Smooth muscle cell (in vitro differentiated cells): ENCODE measurements around the gene BRF1. TPM values are rescaled to one million over a fixed set of nuclear protein-coding genes. Genes with fewer than 3 reads are reported as not detected.

Experiments used
- DNase-seq: peaks from one replicate; lab custom pipeline; 2025; ENCODE audit not compliant: unreplicated experiment; lab: John Stamatoyannopoulos, UW
- H2AFZ ChIP-seq: fragments of 200-600 bp; sonication (generic); 2 replicates; pipeline ENCODE4 v1.6.0; 2016; ENCODE audit warnings: antibody characterized with exemption, low read depth, mild to moderate bottlenecking
- H3F3A ChIP-seq: fragments of 200-600 bp; sonication (generic); 2 replicates; pipeline ENCODE4 v1.6.0; 2017; ENCODE audit warnings: antibody characterized with exemption, low read depth
- H3K27ac ChIP-seq: fragments of 200-600 bp; sonication (generic); 2 replicates; pipeline ENCODE4 v1.5.1; 2016; ENCODE audit warnings: low read depth, mild to moderate bottlenecking
- H3K27me3 ChIP-seq: fragments of 200-600 bp; sonication (generic); 2 replicates; pipeline ENCODE4 v1.6.1; 2016; ENCODE audit warnings: low read depth, mild to moderate bottlenecking
- H3K36me3 ChIP-seq: fragments of 200-600 bp; sonication (generic); 2 replicates; pipeline ENCODE4 v1.5.1; 2016; ENCODE audit warnings: low read depth
- H3K4me1 ChIP-seq: fragments of 200-600 bp; sonication (generic); 2 replicates; pipeline ENCODE4 v1.5.1; 2016; ENCODE audit warnings: low read depth
- H3K4me2 ChIP-seq: fragments of 200-600 bp; sonication (generic); 2 replicates; pipeline ENCODE4 v1.6.0; 2016; ENCODE audit warnings: mild to moderate bottlenecking
- H3K4me3 ChIP-seq: fragments of 200-600 bp; sonication (generic); 2 replicates; pipeline ENCODE4 v1.5.1; 2016; ENCODE audit warnings: mild to moderate bottlenecking
- H3K79me2 ChIP-seq: fragments of 200-600 bp; sonication (generic); 2 replicates; pipeline ENCODE4 v1.6.0; 2016; ENCODE audit warnings: low read depth, mild to moderate bottlenecking
- H3K9ac ChIP-seq: fragments of 200-600 bp; sonication (generic); 2 replicates; pipeline ENCODE4 v1.6.0; 2016; ENCODE audit warnings: low read depth
- H3K9me3 ChIP-seq: fragments of 200-600 bp; sonication (generic); replicated peaks from 2 replicates; pipeline ENCODE4 v1.5.1; 2016; ENCODE audit warnings: low read depth
- H4K20me1 ChIP-seq: fragments of 200-600 bp; sonication (generic); 2 replicates; pipeline ENCODE4 v1.6.0; 2016; ENCODE audit warnings: low read depth
- CTCF ChIP-seq: fragments of 200-600 bp; sonication (generic); IDR thresholded peaks from 2 replicates; pipeline ENCODE4 v1.5.1; 2017; ENCODE audit warnings: borderline replicate concordance, mild to moderate bottlenecking, antibody characterized with exemption; ENCODE audit not compliant: insufficient read depth, poor library complexity, severe bottlenecking
- WGBS: methylation state at CpG from one replicate; pipeline ENCODE4 v1.1.7; 2016; ENCODE audit warnings: low lambda C conversion rate; 5-methylcytosine and 5-hydroxymethylcytosine counted together
- polyA plus RNA-seq: library from polyadenylated mRNA; unstranded; fragments of >200 nt; fragmentation: Nextera tagmentation; extraction: Ambion mirVana; gene quantifications from 2 replicates; pipeline ENCODE4 v1.2.1, GENCODE V29; 2016
- total RNA-seq: library from RNA; depleted of rRNA; stranded (reverse); fragments of >200 nt; gene quantifications from 2 replicates; pipeline ENCODE4 v1.2.3, GENCODE V29; 2014

Gene BRF1
- total and polyA plus RNA-seq, 2 experiments from 2014 or later, result 12.5 to 15.9 TPM

DNA sequence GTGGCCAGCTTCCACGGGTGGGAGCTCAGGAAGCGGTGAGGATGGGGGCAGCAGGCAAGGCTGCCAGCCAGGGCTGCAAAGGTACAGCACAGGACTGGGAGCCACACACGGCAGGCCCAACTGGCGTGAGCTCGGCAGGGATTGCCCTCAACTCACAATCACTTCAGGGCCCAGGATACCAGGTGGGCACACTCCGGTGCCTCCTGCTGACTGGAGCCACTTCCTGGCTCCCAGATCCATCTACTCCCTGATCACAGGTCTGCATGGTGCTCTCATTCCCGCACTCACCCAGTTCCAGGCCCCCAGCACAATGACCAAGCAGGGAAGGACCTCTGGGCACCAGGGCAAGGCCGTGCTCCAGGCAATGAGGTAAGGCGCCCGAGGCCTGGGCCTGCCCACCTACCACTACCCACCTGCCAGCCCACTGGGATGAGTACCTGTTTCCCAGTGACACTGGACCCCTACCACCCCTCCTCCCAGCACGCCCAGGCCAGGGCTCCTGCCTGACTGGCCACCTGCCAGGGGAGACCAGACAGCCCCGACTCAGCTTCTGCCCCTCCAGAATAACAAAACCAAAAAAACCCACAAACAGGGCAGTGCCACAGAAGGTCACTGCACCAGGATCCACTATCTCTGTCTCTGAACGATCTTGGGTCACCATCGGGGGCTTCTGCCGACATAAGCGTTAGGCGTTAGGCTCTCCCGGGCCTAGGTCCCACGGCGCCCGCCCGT lies 134.1 kb downstream of the BRF1 start:
- Histone ChIP-seq H3K9ac (no peak overlapping the region), H3K36me3 (no peaks in the 10 kb centered on the region), H3K4me1 (no peaks in the 10 kb centered on the region), H2AFZ (no peak overlapping the region), H3K79me2 (no peaks in the 10 kb centered on the region), H3K4me3 (no peak overlapping the region), H3F3A (no peaks in the 10 kb centered on the region), H3K27ac (no peak overlapping the region), H4K20me1 (peaks cover 69% of the 10 kb centered on the region), H3K27me3 (peaks cover 26% of the 10 kb centered on the region), H3K4me2 (no peak overlapping the region), H3K9me3 (no peaks in the 10 kb centered on the region)
- no peak for DNase-seq
- WGBS, result 85% methylated on average over 22 of the region's 22 CpGs
- TF ChIP-seq CTCF, result no peak

DNA sequence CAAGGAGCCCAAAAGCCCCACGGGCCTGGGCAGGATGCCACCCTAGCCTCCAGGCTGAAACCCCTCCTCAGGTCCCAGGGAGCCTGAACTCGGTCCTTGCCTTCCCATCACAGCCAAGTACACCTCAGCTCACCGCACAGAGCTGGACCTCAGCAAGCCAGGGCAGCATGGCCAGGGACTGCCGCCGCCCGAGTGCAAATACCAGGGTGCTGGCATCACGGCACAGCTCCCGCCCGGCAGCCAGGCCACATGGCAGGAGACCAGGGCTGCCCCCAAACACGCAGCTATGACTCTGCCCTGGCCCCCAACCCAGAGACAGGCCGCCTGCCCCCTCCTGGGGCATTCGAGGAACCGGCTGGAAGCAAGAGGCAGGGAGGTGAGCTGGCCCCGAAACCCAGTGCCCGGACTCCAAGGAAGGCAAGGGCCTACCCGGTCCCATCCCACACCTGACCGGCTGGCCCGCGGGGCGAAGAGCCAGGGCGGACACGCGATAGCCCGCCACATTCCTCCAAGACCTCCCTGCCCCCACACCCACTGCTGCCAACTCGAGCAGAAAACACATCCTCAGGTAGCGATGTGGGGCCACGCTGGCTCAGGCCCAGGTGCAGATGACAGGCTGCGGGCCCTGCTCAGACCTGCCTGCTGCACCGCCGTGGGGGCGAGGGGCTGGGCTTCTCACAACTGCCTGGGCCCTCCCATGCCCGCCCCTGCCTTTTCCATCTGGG lies 134.9 kb downstream of the BRF1 start:
- Histone ChIP-seq H3F3A (no peaks in the 10 kb centered on the region), H3K79me2 (no peaks in the 10 kb centered on the region), H3K9me3 (no peaks in the 10 kb centered on the region), H4K20me1 (peaks cover 71% of the 10 kb centered on the region), H3K9ac (no peak overlapping the region), H3K36me3 (no peaks in the 10 kb centered on the region), H3K4me2 (no peak overlapping the region), H3K27me3 (peaks cover 26% of the 10 kb centered on the region), H3K4me3 (no peak overlapping the region), H3K4me1 (no peaks in the 10 kb centered on the region), H3K27ac (no peak overlapping the region), H2AFZ (no peak overlapping the region)
- no peak for DNase-seq
- 92% methylated on average over 31 of the region's 32 CpGs for WGBS
- no peak for TF ChIP-seq CTCF

DNA sequence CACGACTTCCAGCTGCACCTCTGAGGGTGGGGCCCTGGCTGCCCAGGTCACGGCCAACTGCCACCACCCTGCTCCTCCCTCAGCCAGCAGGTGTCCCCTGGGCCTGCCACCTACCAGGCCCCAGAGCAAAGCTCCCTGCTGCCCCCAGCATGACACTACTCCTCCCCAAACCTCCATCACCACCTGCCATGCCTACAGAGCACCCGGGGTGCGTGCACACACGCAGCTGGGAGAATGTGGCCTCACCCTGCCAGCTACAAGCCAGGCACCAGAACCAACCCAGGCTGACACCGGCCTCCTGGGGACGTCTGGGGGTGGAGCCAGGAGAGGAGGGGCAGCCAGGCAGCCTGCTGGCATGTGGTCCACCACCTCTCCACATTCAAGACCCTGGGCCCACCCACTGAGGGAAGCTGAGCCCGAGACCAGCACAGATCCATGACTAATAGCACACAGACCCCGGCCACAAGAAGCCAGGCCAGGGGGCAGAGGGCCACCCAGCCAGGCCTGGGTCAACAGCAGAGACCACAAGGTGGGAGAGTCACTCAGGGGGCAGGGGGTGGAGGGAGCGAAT lies 135.6 kb downstream of the BRF1 start:
- no peak overlapping the region for H2AFZ ChIP-seq

More for the DNA sequence above, 135.6 kb downstream of the BRF1 start:
- Histone ChIP-seq H3K36me3 (no peaks in the 10 kb centered on the region), H3K79me2 (no peaks in the 10 kb centered on the region), H3K4me3 (no peak overlapping the region), H4K20me1 (peaks cover 77% of the 10 kb centered on the region), H3K9me3 (no peaks in the 10 kb centered on the region), H3K27ac (no peak overlapping the region), H3K9ac (no peak overlapping the region), H3K27me3 (peaks cover 26% of the 10 kb centered on the region), H3F3A (no peaks in the 10 kb centered on the region), H3K4me2 (no peak overlapping the region), H3K4me1 (no peaks in the 10 kb centered on the region)
- no peak for DNase-seq
- no peak for TF ChIP-seq CTCF
- WGBS, result 71% methylated on average over 9 of the region's 10 CpGs
